GOT3 (cell line): ENCODE measurements around the gene BLNK.

Source experiments
- DNase-seq: peaks from one replicate; lab custom pipeline; 2025; ENCODE audit warnings: mixed read lengths; lab: John Stamatoyannopoulos, UW

Gene BLNK

DNA sequence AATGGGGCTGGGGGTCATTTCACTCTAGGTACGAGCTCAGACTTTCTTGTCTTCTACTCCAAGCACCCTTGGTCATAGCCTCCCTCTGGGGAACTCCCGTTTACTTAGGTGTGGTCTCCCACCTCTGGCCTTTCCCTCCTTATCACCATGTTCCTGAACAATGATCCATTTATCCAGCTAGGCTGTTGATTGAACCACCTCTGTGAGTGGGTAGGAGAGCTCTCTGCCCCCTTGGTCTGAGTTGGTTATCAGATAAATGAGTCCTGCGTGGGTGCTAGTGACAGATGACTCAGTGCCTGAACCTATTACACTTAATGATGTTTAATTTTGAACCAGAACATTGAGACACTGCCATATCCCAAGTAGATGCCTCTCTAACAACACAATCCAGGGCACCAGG, 9.4 kb downstream of the BLNK start:
- DNase-seq, result no peak

DNA sequence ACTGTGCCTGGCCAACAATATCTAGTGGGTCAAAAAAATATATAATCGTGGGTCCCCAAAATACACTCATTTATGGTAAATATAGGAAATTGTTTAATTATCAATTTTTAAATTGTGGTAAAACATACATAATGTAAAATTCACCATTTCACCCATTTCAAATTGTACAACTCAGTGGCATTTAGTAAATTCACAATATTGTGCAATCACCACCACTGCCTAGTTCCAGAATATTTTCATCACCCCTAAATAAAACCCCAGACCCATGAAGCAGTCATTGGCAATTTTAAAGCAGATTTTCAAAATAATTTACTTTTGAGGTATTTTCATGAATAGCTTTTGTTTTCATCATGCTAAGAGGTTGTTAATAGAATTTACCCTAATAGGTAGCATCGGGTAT, 10.2 kb downstream of the BLNK start:
- DNase-seq, result no peak

DNA sequence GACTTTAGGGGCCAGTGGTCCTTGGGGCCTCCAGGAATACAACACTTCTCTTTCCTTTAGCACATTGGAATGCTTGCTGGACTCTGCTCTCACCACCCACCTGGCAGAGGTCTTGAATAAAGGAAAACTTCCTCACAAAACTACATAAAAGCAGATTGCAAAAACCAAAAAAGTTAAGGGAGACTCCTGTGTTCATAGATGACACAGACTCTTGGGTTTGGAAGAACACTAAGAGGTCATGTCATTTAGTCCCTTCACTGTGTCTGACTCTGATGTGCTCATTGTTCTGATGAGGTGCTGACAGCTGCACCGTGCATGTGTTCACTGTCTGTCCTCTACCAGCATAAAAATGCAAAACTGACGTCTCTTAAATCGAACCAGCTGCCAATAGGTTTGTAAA, 11.4 kb downstream of the BLNK start:
- DNase-seq, result no peak

DNA sequence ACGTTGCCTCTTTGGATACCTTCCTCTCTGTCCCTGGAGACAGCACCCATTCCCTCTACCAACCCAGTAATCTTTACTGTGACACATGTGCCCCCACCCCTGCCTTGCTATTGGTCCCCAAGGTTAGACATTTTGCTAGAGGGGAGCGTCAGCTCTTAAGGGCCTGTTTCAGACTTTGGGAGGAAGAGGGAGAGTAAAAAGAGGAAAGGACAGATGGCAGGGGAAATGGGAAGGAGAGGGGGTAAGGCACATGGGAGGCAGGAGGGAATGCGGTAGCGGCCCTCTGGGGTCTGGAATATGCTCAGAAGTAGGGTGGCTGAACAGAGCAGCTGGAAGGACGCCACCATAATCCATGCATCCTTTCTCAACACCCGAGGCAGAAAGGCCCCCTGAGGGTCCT, 12.2 kb downstream of the BLNK start:
- no peak for DNase-seq

DNA sequence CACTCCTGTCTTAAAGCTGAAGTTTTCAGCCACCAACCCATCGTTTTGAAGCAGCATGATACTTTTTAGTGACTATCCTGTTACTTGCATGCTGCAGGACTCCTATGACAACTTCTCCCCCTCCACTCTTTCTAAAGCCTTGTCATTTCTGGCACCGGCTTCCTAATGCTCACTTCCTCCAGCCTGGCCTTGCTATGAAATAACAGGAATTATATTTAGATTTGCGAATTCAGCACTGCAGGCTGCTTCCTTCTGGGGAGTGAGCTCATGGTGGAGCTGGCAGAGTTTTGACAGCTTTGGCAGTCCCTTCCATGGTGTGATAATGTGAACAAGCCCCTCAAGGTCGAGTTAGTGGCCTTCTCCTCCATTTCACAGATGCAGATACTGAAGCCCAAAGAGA, 13.4 kb downstream of the BLNK start:
- DNase-seq, result no peak

DNA sequence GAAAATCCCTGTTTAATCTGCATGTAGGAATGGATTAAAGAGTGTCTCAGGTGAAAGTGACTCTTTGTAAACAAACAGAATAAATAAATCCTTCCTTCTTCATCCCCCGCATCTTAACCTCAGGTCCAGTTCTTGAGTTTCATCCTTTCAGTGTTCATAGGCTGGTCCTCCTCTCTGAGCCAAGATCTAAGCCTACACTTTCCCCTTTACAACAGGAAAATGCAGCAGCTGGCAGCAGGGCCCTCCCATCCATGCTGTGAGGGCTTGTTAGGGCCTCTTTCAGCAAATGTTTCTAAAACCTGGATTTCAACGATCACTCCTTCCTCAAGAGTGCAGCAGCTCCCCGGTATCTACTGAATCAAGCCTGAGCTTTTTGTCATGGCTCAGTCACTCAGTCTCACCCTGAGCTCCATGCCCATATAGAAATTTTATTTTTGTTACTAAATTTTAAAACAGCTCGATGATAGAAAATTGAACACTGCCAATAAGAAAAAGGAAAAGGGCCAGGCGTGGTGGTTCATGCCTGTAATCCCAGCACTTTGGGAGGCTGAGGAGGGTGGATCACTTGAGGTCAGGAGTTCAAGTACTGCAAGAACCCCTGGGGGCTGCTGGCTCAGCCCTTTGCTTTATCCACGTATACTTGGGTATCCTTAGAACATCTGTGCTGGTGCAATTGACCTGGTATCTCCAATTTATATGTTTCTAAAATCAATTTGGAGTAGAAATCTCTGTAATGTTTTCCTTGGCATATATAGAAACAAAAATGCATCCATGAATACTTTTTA, 15.6 kb downstream of the BLNK start:
- no peak for DNase-seq

DNA sequence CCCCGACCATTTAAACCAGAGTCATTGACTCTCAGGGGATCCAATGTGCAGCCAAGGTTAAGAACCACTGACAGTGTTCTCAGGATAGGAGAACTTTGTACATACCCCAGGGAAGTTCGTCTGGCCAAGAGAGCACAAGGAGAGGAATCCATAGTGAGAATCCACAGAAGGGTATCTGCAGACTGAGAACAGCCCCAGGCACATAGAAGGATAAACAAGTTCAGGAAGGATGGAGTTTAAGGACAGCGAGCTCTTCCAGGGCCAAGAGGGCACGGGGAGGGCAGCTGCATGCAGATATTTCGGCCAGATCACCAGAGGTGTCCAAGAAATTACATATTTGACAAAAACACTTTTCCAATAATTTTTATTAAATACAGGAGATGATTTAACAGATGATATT, 16.4 kb downstream of the BLNK start:
- no peak for DNase-seq

DNA sequence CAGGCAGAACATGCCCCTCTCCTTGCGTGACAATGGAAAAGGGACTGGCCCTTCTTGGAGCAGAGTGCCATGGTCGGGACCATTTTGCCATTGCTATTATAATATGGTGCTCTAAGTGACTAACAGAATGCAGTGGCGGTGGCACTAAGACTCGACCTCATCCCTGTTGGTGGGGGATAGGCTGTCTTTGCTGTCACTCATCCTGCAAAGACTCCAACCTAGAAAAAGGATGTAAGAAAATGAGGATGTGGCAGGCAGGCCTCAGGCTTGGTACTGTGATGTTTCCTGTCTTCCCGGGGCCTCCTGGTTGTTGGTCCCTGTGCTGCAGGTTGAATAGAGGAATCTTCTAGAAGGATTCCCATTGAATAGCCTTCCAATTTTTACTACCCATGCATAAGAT, 18.6 kb downstream of the BLNK start:
- DNase-seq, result no peak

DNA sequence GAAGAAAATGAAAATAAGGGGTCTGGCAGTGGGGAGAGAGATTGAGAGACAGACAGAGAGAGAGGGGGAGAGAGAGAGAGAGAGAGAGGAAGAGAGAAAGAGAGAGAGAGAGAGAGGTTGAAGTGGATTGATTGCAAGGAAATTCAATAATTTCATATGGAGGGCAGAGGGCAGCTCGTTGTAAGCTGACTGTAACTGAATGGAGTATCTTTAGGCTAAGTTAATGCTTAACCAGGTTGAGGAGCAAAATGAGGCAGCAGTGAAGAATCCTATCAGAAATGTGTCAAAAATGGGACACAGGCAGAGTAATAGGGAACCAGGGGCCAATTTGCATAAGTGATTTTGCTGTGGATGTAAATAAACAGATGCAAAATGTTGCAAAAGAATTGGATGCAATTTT, 21.0 kb downstream of the BLNK start:
- no peak for DNase-seq

DNA sequence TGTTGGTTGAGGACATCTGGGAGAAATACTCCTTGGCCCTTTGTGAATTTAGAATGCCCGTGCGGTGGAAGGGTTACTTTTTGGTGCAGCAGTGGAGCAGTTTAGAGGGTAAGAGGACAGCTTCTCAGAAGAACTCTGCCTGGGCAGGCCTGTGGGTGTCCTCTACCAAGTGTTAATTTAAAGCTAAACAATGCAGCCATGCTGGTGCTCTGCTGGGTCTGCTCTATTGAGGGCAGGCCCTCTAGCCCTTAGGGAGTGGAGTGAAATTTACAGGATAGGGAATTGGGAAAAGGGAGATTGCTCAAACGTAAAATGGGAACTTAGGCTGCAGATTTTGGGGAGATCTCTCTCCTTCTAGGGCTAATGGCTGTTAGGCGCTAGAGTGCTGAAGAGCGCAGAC, 22.1 kb downstream of the BLNK start:
- no peak for DNase-seq

DNA sequence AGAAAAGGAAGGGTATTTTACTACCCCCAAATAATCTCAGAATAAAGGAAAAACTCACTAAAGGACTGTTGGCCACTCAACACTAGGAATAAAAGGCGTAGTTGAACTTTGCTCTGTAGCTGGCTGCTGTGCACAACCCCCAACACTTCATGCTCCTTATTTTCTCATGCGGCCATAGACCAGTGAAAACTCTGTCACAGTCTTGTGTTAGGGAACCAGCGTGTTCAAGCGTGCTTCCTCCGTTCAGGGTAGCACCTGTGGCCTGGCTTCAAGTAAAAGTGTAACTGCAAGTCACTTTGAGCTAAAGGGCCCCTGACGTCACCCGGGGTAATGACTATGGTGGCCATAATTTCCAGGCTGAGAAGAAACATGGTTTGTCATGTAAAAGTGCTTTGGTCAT, 27.0 kb downstream of the BLNK start:
- DNase-seq, result no peak

DNA sequence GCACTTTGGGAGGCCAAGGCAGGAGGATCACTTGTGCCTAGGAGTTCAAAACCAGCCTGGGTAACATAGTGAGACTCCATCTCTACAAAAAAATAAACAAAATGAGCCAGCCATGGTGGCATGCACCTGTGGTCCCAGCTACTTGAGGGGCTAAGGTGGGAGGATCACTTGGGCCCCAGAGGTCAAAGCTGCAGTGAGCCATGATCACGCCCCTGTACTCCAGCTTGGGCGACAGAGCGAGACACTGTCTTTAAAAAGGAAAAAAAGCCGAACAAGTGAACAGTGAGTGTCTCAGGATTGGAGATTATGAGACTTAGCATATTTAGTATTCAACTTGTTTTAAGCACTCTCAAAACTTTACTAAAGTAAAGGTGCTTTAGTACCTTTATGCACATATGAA, 28.1 kb downstream of the BLNK start:
- no peak for DNase-seq

DNA sequence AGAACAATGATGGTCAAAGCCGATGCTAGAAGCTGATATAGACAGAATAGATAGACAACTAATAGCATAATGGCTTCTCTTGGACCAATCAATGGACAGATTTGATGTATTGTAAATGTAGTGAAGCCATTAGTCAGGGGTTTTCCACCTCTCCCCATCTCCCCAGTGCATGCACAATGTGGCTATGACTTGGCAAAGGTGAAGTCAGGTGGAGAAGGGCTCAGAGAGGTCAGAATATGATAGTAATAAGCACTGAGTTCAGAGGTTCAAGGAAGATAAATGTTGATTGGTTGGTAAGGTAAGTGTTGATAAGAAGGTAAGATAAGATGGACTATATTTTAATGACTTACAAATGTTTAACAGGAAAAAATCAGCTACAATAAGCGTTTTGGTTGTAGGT, 28.5 kb downstream of the BLNK start:
- DNase-seq, result no peak

DNA sequence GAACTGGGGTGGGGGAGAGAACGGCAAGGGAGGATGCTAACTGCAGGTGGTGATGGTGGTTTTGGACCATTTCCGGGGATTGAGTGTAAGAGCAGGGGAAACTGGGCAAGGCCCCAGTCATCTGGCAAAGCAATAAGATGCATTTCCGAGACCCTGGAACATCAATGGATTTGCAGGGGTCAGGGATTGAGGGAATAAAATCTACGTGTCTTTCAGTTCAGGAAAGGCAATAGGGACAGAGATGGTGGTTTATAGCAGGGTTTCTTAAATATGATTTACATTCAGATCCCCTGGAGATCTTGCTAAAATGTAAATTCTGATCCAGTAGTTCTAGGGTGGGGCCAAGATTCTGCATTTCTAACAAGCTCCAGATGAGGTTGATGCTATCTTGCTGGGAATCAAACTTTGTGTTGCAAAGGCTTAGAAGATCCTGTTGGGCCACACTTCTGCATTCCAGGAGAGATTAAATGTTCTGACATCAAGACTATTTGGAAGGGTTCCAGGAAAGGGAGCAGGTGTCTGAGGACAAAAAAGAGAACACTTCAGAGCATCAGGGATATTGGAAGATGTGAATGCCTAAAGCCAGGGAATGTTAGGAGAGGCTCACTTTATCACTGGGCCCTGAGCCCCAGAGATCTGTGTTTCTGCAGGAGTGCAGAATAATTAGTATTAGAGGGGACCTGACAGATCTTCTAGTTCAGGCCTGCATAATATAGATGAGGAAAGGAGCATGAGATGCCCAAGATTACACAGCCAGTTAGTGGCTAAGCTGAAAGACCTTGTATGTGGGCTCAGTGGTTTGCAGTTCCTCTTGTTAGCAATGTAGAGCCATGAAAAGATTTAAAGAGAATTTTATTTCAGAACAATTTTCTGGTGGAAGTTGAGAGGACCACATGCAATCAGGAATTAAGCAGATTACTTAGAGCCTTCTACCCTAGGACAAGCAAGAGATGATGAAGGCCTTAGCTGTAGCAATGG, 32.4 kb downstream of the BLNK start:
- no peak for DNase-seq

DNA sequence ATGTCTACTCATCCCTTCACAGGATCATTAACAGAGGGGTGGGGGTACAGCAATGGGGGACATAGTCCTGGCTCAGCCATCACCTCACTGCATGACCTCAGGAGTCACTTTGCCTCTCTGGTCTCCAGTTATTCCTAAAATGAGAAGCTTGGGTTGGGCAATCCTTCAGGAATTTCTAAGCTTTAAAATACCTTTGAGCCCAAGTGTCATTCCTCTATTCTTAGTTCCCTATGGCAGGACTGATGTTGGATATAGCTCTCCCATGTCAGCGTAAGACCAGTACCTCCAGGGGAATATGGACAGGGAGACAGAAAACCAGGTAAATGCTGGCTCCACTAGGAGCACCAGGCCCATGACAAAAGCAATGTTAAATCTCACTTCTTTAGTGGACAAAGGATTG, 34.5 kb downstream of the BLNK start:
- no peak for DNase-seq

DNA sequence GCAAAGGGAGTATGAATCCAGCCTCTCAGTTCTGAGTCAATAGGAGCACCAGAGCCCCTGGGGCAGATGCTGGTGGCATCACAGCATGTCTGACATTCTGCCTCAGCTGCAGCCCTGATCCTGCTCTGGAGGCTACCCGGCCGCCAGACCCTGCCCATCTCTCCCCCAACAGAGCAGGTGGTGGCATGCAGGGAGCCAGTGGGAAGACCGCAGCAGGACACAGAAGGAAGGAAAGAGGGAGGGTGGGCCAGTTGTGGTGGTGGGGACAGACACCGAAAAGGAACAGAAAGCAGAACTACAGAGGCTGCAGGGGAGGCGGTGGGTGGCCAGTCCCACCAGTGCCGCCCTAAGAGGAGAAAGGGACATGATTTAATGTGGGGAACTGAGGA, 35.3 kb downstream of the BLNK start:
- DNase-seq, result no peak

DNA sequence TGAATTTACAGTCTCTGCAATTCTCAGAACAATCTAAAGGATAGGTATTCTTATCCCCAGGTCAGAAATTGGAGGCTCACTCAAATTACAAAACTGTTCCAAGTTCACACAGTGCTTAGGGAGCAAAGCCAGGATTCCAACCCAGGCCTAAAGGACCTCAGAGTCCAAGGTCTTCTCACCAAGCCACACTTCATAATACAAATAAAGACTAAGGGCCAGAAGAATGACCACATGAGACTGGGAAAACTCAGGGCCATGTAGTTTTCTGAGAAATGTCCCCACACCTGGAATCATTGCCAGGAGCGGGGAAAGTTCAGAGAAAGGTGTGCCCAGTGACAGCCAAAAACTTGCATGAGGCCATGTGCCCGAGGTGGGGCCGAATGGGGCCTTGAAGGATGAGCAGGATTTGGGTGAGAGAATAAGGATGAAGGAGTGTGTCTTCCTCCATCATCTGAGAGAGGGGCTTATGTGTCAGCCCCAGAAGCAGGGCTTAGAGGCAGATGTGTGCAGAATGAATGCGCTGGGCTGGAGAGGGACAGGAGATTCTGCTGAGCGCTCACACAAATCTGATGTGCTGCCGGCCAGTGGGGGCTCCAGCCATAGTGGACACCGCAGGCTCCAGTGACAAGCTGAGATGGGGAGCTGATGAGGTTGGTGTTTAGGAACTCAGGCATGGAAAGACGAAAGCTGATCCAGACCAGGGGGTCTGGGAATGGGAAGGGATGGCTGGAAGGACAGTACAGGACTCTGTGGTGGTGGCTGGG, 35.9 kb downstream of the BLNK start:
- DNase-seq, result no peak

DNA sequence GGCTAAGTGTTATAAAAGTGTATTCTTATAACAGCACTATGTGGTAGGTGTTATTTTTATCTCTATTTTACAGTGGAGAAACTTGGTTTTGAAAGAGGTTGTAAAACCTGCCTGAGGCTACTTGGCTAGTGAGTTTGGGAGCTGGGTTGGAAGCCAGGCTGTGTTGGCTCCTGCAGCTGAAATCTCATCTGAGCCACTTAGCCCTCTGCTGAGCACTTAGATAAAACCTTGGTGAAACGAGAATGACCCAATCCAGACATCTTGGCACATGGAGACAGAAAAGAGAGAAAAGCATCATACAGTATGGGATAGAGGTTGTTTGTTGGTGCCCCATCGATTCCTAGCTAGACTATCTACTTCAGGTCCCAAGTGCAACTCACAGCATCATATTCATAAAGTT, 37.4 kb downstream of the BLNK start:
- DNase-seq, result no peak

DNA sequence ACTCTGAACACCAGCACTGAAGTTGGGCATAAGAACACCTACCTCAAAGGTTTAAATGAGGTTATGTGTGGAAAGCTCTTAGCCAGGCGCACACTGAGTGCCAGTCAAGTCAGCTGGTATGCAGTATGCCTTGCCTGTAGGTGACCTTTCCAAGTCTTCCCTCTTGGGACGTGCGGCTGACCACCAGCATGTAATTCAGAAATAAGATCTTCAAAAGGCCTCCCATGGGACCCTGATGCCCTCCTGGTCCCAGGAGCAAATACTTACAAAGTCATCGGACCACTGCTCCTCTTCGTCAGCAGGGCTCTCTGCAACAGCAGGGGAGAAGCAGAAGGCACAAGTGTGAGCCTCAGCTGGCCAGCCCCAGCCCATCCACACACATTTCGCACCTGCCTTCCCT, 40.8 kb downstream of the BLNK start:
- no peak for DNase-seq

DNA sequence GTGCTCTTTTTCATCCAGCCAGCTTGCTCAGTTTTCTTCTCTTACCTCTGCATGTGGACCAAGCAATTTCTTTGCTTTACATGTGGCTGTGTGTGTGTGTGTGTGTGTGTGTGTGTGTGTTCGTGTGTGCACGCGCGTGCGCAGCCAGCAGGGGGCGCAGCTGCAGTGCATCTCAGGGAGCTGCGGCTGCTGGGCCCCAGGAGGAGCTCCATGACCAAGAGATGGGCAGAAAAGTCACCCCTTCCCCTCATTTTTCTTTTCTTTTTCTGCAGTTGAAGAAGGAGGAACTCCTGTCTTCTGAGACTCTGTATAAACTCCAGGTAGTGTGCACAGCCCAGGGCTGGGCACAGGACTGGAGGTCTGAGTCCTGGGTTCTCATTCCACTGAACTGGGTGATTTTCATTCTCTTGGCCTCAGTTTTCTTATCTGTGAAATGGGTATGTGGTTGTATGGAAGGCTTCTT, 41.8 kb downstream of the BLNK start:
- peak; percentile 5 for DNase-seq

DNA sequence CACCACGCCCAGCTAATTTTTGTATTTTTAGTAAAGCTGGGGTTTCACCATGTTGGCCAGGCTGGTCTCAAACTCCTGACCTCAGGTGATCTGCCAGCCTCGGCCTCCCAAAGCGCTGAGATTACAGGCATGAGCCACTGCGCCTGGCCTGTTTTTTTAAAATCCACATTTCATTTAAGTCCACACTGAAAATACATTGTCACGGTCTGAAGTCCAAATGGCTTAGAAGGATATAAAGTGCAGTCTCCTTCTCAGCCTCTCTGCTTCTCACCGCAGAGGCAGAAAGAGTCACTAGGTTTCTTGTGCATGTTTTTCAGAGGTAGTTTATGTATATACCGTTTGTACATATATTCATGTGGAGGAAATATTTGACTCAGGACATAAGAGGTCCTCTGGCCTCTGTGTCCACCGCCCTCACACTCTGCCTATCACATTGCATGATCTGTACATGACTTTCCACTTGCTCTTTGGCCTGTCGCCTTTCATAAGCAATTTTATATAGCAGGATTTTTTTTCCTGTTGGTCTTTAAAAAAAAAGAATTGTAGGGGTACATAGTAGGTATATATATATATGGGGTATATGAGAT, 42.9 kb downstream of the BLNK start:
- DNase-seq, result no peak

DNA sequence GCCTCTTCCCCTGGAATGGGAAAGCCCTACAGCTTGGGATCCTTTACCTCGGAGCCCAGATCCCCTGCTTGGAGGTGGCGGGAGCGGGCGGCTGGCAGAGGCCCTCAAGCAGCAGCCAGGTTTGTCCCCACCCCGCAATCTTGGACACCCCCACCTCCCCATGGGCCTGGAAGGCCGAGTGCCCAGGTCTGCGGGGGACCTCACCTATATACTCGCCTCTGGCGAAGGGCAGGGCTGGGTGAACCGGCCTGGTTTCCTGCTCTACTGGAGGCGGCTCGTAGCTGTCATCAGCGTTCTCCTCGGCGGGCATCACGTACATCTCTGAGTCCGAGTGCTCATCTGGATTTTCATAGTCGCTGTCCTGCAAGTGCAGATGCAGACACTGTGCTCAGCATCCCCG, 44.2 kb downstream of the BLNK start:
- DNase-seq, result no peak
